ENCODE results near the gene FAM222B.
A peak's percentile ranks its signal among the peaks of the same experiment; 100 is the strongest.
"Not testable (repeated sequence)": the region's sequence is repeated elsewhere in the genome, so short reads cannot be mapped to it uniquely, and the experiment has no call there.

FAM222B gene

GRCh38 chr17:28726226-28726626, 116.4 kb downstream of the FAM222B start, which contains the start of gene TLCD1:
TSS of gene TLCD1 (minus strand) at chr17:28726233. CDS start at chr17:28726097, 136 bp downstream.
- DNase-seq = no peak

- no peak for DNase-seq
Observed at GRCh38 chr17:28725660-28726225, 116.8 kb downstream of the FAM222B start.

GRCh38 chr17:28725166-28725659, 117.4 kb downstream of the FAM222B start:
- peak; percentile 73 for DNase-seq

- no peak for DNase-seq
Observed at GRCh38 chr17:28724500-28725165, 118.0 kb downstream of the FAM222B start.

DNA sequence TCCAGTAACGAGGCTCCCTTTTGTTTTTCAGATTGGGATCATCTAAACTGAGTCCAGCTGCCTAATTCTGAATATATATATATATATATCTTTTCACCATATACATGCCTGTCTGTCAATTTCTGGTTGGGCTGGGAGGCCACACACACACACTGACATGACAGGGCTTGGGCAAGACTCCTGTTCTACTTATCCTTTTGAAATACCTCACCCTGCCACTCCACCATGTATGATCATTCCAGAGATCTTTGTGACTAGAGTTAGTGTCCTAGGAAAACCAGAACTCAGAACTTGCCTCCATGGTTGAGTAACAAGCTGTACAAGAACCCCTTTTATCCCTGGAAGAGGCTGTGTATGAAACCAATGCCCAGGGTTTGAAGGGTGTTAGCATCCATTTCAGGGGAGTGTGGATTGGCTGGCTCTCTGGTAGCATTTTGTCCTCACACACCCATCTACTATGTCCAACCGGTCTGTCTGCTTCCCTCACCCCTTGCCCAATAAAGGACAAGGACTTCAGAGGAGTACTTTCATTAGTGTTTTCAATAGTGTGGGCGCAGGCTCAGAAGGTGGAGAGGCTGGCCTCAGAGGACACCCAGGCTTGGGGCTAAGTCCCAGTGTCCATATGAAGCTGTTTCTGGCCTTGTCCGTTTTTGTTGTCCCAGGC, 118.6 kb downstream of the FAM222B start:
- not testable (repeated sequence) for DNase-seq

GRCh38 chr17:28723159-28723835, 119.3 kb downstream of the FAM222B start:
- DNase-seq = no peak

DNA sequence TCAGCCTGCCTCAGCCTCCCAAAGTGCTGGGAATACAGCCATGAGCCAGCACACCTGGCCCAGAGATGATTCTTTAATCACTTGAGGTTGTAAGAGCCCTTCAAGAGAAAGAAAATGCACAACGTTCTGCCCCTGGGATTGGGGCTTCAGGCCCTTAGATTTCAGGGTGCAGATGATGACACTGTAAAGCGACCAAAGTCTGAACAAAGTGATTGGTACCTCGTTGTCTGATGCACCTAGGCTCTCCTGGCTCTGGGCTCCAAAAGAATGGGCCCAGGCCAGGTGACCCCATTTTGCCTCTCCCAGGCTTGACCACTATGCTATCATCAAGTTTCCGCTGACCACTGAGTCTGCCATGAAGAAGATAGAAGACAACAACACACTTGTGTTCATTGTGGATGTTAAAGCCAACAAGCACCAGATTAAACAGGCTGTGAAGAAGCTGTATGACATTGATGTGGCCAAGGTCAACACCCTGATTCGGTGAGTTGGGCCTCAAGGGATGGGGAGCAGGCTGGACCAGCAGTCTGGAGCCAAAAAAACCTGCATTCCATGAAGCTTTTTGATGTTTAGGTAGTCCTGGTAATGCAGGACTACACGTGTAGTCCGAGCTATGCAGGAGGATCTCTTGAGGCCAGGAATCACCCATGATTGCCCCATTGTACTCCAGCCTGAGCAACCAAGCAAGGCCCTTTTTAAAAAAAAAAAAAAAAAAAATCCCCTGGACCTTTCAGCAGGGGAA, 120.0 kb downstream of the FAM222B start:
- no peak for DNase-seq

GRCh38 chr17:28720997-28721329, 121.6 kb downstream of the FAM222B start:
- DNase-seq = not testable (repeated sequence)

GRCh38 chr17:28720247-28720996, 122.2 kb downstream of the FAM222B start:
- DNase-seq = no peak

GRCh38 chr17:28719021-28719433, 123.6 kb downstream of the FAM222B start:
- no peak for DNase-seq

DNA sequence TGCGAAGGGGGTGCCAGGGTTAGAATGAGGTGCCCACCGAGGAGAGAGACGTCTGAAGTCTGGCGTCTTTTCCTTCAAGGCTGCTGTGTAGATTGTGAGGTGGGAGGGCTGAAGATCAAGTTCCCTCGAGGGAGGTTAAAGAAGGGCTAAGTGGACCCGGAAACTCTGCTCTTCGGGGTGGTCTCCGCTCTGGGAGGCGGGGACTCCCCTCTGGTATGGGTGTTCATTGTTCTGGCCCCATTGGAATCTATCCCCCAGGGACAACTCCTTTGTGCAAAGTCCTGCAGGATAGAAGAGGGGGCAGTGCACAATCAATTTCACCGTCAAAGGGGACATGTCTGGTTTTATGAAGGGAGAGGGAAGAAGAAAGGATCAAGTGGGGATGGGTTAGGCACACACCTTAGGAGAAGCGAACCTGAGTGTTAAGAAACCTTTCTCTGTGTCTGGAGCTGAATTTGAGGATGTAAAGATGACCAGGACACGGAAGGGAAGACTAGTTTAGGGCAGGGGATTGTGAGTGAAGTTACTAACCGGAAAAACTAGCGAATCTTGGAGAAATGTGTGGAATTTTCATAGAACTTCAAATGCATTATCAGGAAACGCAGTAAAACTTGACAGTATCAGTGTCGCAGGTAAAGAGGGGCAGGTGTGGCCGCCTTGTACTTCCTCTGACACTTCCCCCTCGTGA, 124.1 kb downstream of the FAM222B start:
- no peak for DNase-seq

DNA sequence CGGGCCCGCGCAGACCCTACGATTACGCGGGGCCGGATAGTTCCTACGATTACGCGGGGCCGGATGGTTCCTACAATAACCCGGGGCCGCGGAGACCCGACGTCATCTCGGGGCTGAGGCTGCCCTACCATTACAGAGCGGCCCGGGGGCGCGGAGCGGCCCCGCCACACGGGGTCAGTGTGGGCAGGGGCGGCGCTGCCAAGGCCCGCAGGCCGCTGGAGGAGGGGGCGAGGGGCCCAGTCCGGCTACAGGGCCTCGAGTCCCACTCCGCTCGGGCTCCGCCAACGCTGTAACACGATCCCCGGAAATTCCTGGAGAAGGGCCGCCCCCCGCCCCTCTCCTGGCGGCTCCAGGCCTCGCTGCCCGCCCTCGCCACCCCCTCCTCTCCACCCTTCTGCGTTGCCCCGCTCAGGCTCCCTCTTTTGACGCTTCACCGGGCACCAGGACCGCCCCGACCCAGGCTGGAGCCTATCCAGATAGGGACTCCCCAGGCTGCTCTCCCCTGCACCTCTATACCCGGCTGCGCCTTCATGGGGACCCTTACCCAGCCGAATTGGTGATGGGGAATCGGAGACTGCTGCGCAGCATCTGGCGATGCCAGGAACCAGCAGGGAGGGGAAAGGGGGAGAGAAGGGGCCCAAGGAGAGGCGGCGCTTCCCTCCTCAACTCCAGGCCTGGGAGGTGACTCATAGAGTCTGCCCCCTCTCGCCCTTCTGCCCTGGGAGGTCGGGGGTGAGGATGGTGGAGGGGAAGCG, 124.8 kb downstream of the FAM222B start, which contains the start of gene RAB34:
TSS of gene RAB34 (minus strand) at position 291 of the 755 bp plus-strand sequence. CDS start 602 bp downstream, outside the sequence.
- peak; percentile 76 for DNase-seq

GRCh38 chr17:28716740-28717577, 125.6 kb downstream of the FAM222B start:
- no peak for DNase-seq

GRCh38 chr17:28715217-28715616, 127.4 kb downstream of the FAM222B start:
- DNase-seq = no peak

GRCh38 chr17:28714281-28714680, 128.3 kb downstream of the FAM222B start:
- DNase-seq = no peak

DNA sequence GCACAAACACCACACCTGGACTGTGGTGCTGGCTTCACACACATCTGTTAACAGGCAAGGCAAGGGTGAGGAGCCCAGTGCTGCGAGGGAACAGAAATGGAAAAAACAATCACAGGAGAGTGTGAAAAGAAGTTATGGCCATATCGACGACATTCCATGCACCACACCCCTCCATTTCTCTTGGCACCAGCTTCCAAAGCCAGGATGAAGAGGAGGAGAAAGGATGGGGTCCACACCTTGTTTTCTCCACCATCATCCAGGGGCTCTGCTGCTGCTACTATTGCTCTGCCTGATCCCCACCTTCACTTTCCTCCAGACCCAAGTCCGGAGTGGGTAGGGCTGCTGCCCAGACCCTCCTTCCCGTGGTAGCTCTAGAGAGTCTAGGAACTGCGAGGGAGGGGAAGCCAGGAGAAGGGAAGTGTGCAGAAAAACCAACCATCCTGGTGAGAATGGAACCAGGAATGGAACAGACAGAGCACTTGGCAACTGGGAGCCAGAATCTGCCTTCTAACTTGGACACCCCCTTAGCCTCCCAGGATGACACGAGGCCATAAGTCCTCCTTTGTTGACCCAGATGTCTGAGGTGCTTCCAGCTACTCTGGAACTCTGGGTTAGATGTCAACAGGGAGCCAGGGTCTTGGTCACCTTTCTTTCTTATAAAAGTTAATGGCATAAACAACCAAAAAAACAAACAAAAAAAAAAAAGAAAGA, 129.7 kb downstream of the FAM222B start:
- no peak for DNase-seq

DNA sequence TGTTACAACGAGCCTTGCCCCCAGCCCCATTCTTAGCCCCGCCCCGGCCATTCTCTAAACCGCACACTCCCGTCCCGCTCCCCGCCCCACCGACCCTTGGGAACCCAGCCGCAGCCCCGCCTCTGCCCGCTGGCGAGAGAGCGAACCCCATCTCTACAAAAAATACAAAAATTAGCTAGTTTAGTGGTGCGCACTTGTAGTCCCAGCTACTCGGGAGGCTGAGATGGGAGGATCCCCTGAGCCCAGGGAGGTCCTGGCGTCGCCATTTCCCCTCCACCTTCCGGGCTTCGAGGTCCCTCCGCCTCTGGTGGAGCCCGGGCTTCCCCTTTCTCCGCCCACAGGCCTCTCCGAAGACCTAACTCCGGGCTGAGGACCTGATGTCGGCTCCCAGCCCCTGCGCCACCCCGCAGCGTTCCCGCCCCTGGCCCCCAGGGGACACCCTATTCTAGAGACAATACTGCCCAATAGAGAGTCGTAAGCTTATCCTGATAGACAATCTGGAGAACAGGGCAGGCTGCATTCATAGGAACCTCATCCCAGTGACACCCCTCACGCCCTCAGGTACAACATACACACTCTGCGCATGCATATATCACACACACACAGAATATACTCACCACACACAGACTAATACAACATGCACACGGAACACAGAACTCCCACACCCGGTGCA, 130.4 kb downstream of the FAM222B start:
- no peak for DNase-seq

- no peak for DNase-seq
Observed at GRCh38 chr17:28711723-28712031, 130.9 kb downstream of the FAM222B start, which contains the start of gene PROCA1. TSS of gene PROCA1 (minus strand) at chr17:28711888. CDS start at chr17:28711660, 228 bp downstream.

All from kidney glomerular epithelial cell (primary cell).